Measurements from ENCODE around the gene GPC3. TPM values are rescaled to one million over a fixed set of nuclear protein-coding genes. Genes with fewer than 3 reads are reported as not detected.

The GPC3 gene
- total RNA-seq, 2 experiments from 2014 or later, result 0.25 to 0.59 TPM

- Mint-ChIP-seq H3K36me3 (ENCODE audit: low read depth) (no peaks in the 10 kb centered on the region), H3K9me3 (no peaks in the 10 kb centered on the region), H3K27ac (no peak overlapping the region), H3K27me3 (no peaks in the 10 kb centered on the region), H3K4me1 (ENCODE audit: low read depth) (no peaks in the 10 kb centered on the region), H3K4me3 (no peak overlapping the region)
- no peak overlapping the region for H3K4me3 ChIP-seq (ENCODE audit: low read length)
- intact Hi-C loops (cut with DNase I, micrococcal nuclease), result no loop called here
- no peak for TF ChIP-seq CTCF (IDR thresholded peaks at IDR 0.05)
- ChIA-PET POLR2A (no interaction called here), CTCF (no interaction called here)
- H3K27me3 ChIP-seq (ENCODE audit: control insufficient read depth in 1 of 2, insufficient read depth in 2 of 2, low read length in 2 of 2), result no peaks in the 10 kb centered on the region
- DNase-seq (no peak), ATAC-seq (ENCODE audit: poor library complexity) (no peak)
- H3K9me3 ChIP-seq (ENCODE audit: control insufficient read depth in 1 of 2, insufficient read depth in 1 of 2, low read length in 2 of 2), result no peaks in the 10 kb centered on the region
- no peaks in the 10 kb centered on the region for H3K36me3 ChIP-seq (ENCODE audit: insufficient read depth, low read length)
- no peak overlapping the region for H3K27ac ChIP-seq (ENCODE audit: low read depth in 1 of 2, low read length in 2 of 2)
- no peaks in the 10 kb centered on the region for H3K4me1 ChIP-seq (ENCODE audit: insufficient read depth, low read length)
Measured at GRCh38 chrX:133543654-133544053, 441.7 kb downstream of the GPC3 start.

DNA sequence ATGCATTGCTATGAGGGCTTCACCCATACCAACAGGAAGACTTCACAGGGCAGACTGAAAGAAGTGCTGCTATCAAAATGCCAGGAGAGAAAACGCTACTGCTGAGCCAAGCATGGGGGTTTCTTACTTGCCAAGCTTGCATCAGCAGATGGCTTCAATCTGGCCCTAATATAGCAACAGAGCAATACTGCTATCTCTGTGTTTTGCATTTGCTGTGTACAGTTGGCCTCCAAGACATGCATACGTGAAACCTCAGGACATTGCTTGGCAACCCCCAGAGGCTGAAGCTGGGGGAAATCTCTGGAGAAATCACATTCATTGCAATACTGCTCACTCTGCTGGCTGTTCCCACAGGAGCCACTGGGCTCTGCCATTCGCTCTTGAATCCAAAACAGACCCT is 442.9 kb downstream of the GPC3 start:
- no peaks in the 10 kb centered on the region for H3K9me3 ChIP-seq (ENCODE audit: control insufficient read depth in 1 of 2, insufficient read depth in 1 of 2, low read length in 2 of 2)
- H3K36me3 ChIP-seq (ENCODE audit: insufficient read depth, low read length), result no peaks in the 10 kb centered on the region
- Mint-ChIP-seq H3K27me3 (no peaks in the 10 kb centered on the region), H3K4me1 (ENCODE audit: low read depth) (no peaks in the 10 kb centered on the region), H3K9me3 (no peaks in the 10 kb centered on the region), H3K36me3 (ENCODE audit: low read depth) (no peaks in the 10 kb centered on the region), H3K4me3 (no peak overlapping the region), H3K27ac (no peak overlapping the region)
- TF ChIP-seq CTCF (IDR thresholded peaks at IDR 0.05), result no peak
- no peak for DNase-seq
- ATAC-seq (ENCODE audit: poor library complexity), result no peak
- no peak overlapping the region for H3K4me3 ChIP-seq (ENCODE audit: low read length)
- H3K4me1 ChIP-seq (ENCODE audit: insufficient read depth, low read length), result no peaks in the 10 kb centered on the region
- intact Hi-C loops (cut with DNase I, micrococcal nuclease), result no loop called here
- H3K27me3 ChIP-seq (ENCODE audit: control insufficient read depth in 1 of 2, insufficient read depth in 2 of 2, low read length in 2 of 2), result no peaks in the 10 kb centered on the region
- CTCF ChIA-PET, result no interaction called here
- POLR2A ChIA-PET, result no interaction called here
- H3K27ac ChIP-seq (ENCODE audit: low read depth in 1 of 2, low read length in 2 of 2), result no peak overlapping the region

DNA sequence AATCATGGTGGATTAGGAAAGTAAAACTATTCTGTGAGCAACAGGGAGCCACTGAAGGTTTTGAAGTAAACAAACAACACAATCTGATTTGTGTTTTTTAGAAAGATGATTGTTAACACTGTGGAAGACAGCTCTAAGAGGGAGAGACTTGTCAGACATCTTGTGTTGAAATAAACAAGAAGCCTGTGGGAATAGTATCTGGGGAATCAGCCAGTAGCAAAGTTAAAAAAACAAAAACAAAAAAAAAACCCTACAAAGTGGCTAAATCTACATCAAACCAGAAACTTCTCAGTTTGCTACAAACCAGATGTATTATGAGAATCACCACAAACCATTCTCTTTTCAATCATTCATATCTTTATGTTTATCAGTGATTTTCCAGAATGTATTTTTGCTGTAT is 444.4 kb downstream of the GPC3 start:
- Histone ChIP-seq H3K4me3 (ENCODE audit: low read length) (no peak overlapping the region), H3K36me3 (ENCODE audit: insufficient read depth, low read length) (no peaks in the 10 kb centered on the region), H3K27me3 (ENCODE audit: control insufficient read depth in 1 of 2, insufficient read depth in 2 of 2, low read length in 2 of 2) (no peaks in the 10 kb centered on the region), H3K9me3 (ENCODE audit: control insufficient read depth in 1 of 2, insufficient read depth in 1 of 2, low read length in 2 of 2) (no peaks in the 10 kb centered on the region), H3K4me1 (ENCODE audit: insufficient read depth, low read length) (no peaks in the 10 kb centered on the region), H3K27ac (ENCODE audit: low read depth in 1 of 2, low read length in 2 of 2) (no peak overlapping the region)
- Mint-ChIP-seq H3K4me1 (ENCODE audit: low read depth) (no peaks in the 10 kb centered on the region), H3K27me3 (no peaks in the 10 kb centered on the region), H3K9me3 (no peaks in the 10 kb centered on the region), H3K4me3 (no peak overlapping the region), H3K27ac (no peak overlapping the region), H3K36me3 (ENCODE audit: low read depth) (no peaks in the 10 kb centered on the region)
- no peak for TF ChIP-seq CTCF (IDR thresholded peaks at IDR 0.05)
- ChIA-PET CTCF (no interaction called here), POLR2A (no interaction called here)
- ATAC-seq (ENCODE audit: poor library complexity) (no peak), DNase-seq (no peak)
- intact Hi-C loops (cut with DNase I, micrococcal nuclease), result no loop called here

Data from CD4-positive, alpha-beta T cell (primary cell).